ENCODE measurements around the gene TC2N. TPM values are rescaled to one million over a fixed set of nuclear protein-coding genes. Genes with fewer than 3 reads are reported as not detected.

The TC2N gene
- total and polyA plus RNA-seq, 9 of the 15 experiments (the other 6 are each of a cell fraction or from before 2014, with no cell fraction given) = 2.0 to 12.5 (median 7.3) TPM

GRCh38 chr14:91793704-91794103 is 73.6 kb downstream of the TC2N start (continued):
- TF ChIP-seq DEAF1 (CRISPR knock-in tag; IDR thresholded peaks at IDR 0.05) = no peak

GRCh38 chr14:91786188-91786587 is 81.1 kb downstream of the TC2N start:
- TF ChIP-seq ZNF717 (CRISPR knock-in tag; IDR thresholded peaks at IDR 0.05) (no peak), SAFB2 (IDR thresholded peaks at IDR 0.05; ENCODE audit: borderline replicate concordance, low read depth, low read length, severe bottlenecking) (no peak), ZBED1 (IDR thresholded peaks at IDR 0.05) (no peak), ZNF316 (IDR thresholded peaks at IDR 0.05) (peak; percentile 87), MAFF (IDR thresholded peaks at IDR 0.05; ENCODE audit: low read length) (peak; percentile 72), SIN3B (IDR thresholded peaks at IDR 0.05; ENCODE audit: low read depth) (no peak), C11orf30 (IDR thresholded peaks at IDR 0.05; ENCODE audit: low read depth) (peak; percentile 80), CBX1 (IDR thresholded peaks at IDR 0.05; ENCODE audit: low read depth) (no peak), PCBP1 (IDR thresholded peaks at IDR 0.05; ENCODE audit: low read depth, low read length, poor library complexity, severe bottlenecking) (no peak), MAFK (IDR thresholded peaks at IDR 0.05; ENCODE audit: low read length) (peak; percentile 58; the same call in 1 of the 2 replicates), NCOR1 (IDR thresholded peaks at IDR 0.05) (no peak), MAFG (tag; conservative IDR thresholded peaks at IDR 0.05) (peak; percentile 76)
- H3K9ac ChIP-seq (ENCODE audit: insufficient read depth in 1 of 2, low read depth in 2 of 2, low read length in 2 of 2) = no peak overlapping the region
- ChIA-PET CTCF (ENCODE audit: low intra/inter-chr PET ratio) (no interaction called here), POLR2A (no interaction called here)
- WGBS (ENCODE audit: insufficient coverage, low coverage, missing lambda C conversion rate) = 23% methylated on average over 2 of the region's 2 CpGs
- H3K36me3 ChIP-seq (ENCODE audit: control insufficient read depth, insufficient read depth, low read length) = no peaks in the 10 kb centered on the region
- no peaks in the 10 kb centered on the region for H3K79me2 ChIP-seq (ENCODE audit: control insufficient read depth, insufficient read depth, low read length)
- H3K9me1 ChIP-seq (ENCODE audit: control insufficient read depth, insufficient read depth, low read length) = no peaks in the 10 kb centered on the region
- in situ Hi-C loops (cut with MboI) = no loop called here
- H3K4me2 ChIP-seq (ENCODE audit: insufficient read depth, low read length) = no peak overlapping the region
- H3K4me3 ChIP-seq = no peak overlapping the region
- no peaks in the 10 kb centered on the region for H3K27me3 ChIP-seq (ENCODE audit: control insufficient read depth in 2 of 2, insufficient read depth in 2 of 2, low read length in 2 of 2)
- no peak overlapping the region for H3K27ac ChIP-seq (ENCODE audit: extremely low read depth, low read depth, low read length)
- no peaks in the 10 kb centered on the region; a peak in 1 of 5 replicates for H3K4me1 ChIP-seq (replicated peaks in 1 of 2; ENCODE audit: control insufficient read depth in 2 of 2, insufficient read depth in 2 of 2, low read length in 2 of 2)
- no peaks in the 10 kb centered on the region for H4K20me1 ChIP-seq (replicated peaks; ENCODE audit: control insufficient read depth, insufficient read depth, low read length)
- H3K9me3 ChIP-seq (replicated peaks; ENCODE audit: control insufficient read depth, insufficient read depth, low read depth, low read length) = no peaks in the 10 kb centered on the region
- DNase-seq (ENCODE audit: extremely low read depth in 1 of 4, low spot score in 3 of 4) (no peak), FAIRE-seq (no peak), ATAC-seq (no peak)
- no TSS peak for BruUV-seq (replicated peaks)
- intact Hi-C loops (cut with micrococcal nuclease) = no loop called here
- H2AFZ ChIP-seq (ENCODE audit: low read depth, low read length) = no peak overlapping the region
